Suprapubic skin (tissue), 4 donors: Measurements from ENCODE around the gene PRDX2.

ENCODE experiments used
- CTCF ChIP-seq, 2 donors: fragments of 200-600 bp in 1 of 2; fragments of 450-650 bp in 1 of 2; sonication (generic) in 1 of 2; IDR thresholded peaks; one replicate each; pipeline ENCODE4 v1.5.1; 2016 to 2019; ENCODE audit warnings: antibody characterized with exemption in 2 of 2, mild to moderate bottlenecking in 1 of 2, moderate library complexity in 1 of 2
- EP300 ChIP-seq: sonication (generic); formaldehyde crosslinking; IDR thresholded peaks from one replicate; pipeline ENCODE4 v1.6.1; 2017; ENCODE audit warnings: antibody characterized with exemption
- POLR2A ChIP-seq, 2 donors: fragments of 450-650 bp; IDR thresholded peaks; one replicate each; pipeline ENCODE4 v1.6.1; 2017; ENCODE audit warnings: antibody characterized with exemption in 2 of 2, mild to moderate bottlenecking in 2 of 2, moderate library complexity in 2 of 2
- POLR2AphosphoS5 ChIP-seq, 3 donors: sonication (generic); formaldehyde crosslinking; IDR thresholded peaks; one replicate each; pipeline ENCODE4 v1.6.1; 2017; ENCODE audit warnings: antibody characterized with exemption in 3 of 3

GRCh38 chr19:12764698-12765097, 36.9 kb downstream of the PRDX2 start:
- no peak for TF ChIP-seq CTCF (IDR thresholded peaks at IDR 0.05)
- TF ChIP-seq POLR2A (IDR thresholded peaks at IDR 0.05), result no peak
- no peak for TF ChIP-seq POLR2AphosphoS5 (IDR thresholded peaks at IDR 0.05)
- TF ChIP-seq EP300, result no peak
